Cerebellar nuclear complex (tissue), 1 donor: Measurements from ENCODE around the gene COX4I2.
A peak's percentile ranks its signal among the peaks of the same experiment; 100 is the strongest.
"Not testable (repeated sequence)": the region's sequence is repeated elsewhere in the genome, so short reads cannot be mapped to it uniquely, and the experiment has no call there.

Experiments
- DNase-seq, 2 experiments: peaks; one replicate each; lab custom pipeline; 2025; lab: John Stamatoyannopoulos, UW

The COX4I2 gene

GRCh38 chr20:31637660-31638059 lies at the start of gene COX4I2:
COX4I2 (plus strand) TSS chr20:31637912; CDS start chr20:31639018, 1,106 bp downstream.
- no peak for DNase-seq

- no peak for DNase-seq
These were observed 46.9 kb upstream of the COX4I2 start for GRCh38 chr20:31590717-31591225.

GRCh38 chr20:31593221-31594001 lies 44.3 kb upstream of the COX4I2 start:
- DNase-seq = no peak

GRCh38 chr20:31594002-31594557 lies 43.6 kb upstream of the COX4I2 start:
- DNase-seq = no peak

GRCh38 chr20:31594558-31595379 lies 42.9 kb upstream of the COX4I2 start:
- DNase-seq = no peak

- DNase-seq = no peak
These were observed 42.4 kb upstream of the COX4I2 start for GRCh38 chr20:31595380-31595653.

GRCh38 chr20:31595654-31596411 lies 41.9 kb upstream of the COX4I2 start:
- DNase-seq = no peak

- DNase-seq = not testable (repeated sequence)
These were observed 41.3 kb upstream of the COX4I2 start for GRCh38 chr20:31596412-31596715.

- no peak for DNase-seq
These were observed 40.8 kb upstream of the COX4I2 start for GRCh38 chr20:31596831-31597480.

- no peak for DNase-seq
These were observed 40.2 kb upstream of the COX4I2 start for GRCh38 chr20:31597481-31597855.

GRCh38 chr20:31602431-31602778 lies 35.3 kb upstream of the COX4I2 start:
- no peak for DNase-seq

GRCh38 chr20:31602779-31603441 lies 34.8 kb upstream of the COX4I2 start:
- no peak for DNase-seq

GRCh38 chr20:31603822-31604566 lies 33.7 kb upstream of the COX4I2 start:
- peak in 1 of 2 experiments; percentile 25 for DNase-seq

GRCh38 chr20:31604567-31605030 lies 33.1 kb upstream of the COX4I2 start:
- no peak for DNase-seq

- DNase-seq = peak; percentile 41 to 48
These were observed 32.4 kb upstream of the COX4I2 start, which contains the start of gene ID1 for GRCh38 chr20:31605031-31605901. ID1 (plus strand) TSS chr20:31605289; CDS start chr20:31605388, 99 bp downstream.

GRCh38 chr20:31605902-31606803 lies 31.6 kb upstream of the COX4I2 start:
- no peak for DNase-seq

- no peak for DNase-seq
These were observed 30.7 kb upstream of the COX4I2 start for GRCh38 chr20:31606804-31607639.
